ENCODE results near the gene KRTAP4-12.
"Not testable (repeated sequence)": the region's sequence is repeated elsewhere in the genome, so short reads cannot be mapped to it uniquely, and the experiment has no call there.

KRTAP4-12 gene

DNA sequence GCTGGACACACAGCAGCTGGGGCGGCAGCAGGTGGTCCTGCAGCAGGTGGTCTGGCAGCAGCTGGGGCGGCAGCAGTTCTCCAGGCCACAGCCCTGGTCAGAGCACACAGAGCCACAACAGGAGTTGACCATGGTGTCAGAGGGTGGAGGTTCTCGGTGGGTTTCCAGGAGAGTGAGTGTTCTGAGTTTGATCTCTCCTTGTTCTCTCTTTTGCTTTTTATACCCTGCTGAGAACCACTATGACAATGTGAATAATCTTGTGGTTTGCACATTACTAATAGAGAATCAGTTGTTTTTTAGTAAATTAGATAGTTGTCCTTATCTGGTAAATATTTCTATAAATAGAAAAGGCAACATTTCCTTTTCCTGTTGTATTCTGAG, at the start of gene KRTAP4-12:
TSS of gene KRTAP4-12 (minus strand) at position 192 of the 381 bp plus-strand sequence. CDS start at position 132, 60 bp downstream.
- not testable (repeated sequence) for H3K4me1 ChIP-seq (ENCODE audit: control insufficient read depth, insufficient read depth, low read length, unreplicated experiment); H2AFZ ChIP-seq (ENCODE audit: low read length, unreplicated experiment); H3K27me3 ChIP-seq (ENCODE audit: insufficient read depth, low read length); H3K79me2 ChIP-seq (ENCODE audit: control insufficient read depth, insufficient read depth, low read length, unreplicated experiment); H3K4me3 ChIP-seq (ENCODE audit: low read depth, low read length); H3K36me3 ChIP-seq (ENCODE audit: insufficient read depth, low read length); H3K27ac ChIP-seq (ENCODE audit: low read depth, low read length)

DNA sequence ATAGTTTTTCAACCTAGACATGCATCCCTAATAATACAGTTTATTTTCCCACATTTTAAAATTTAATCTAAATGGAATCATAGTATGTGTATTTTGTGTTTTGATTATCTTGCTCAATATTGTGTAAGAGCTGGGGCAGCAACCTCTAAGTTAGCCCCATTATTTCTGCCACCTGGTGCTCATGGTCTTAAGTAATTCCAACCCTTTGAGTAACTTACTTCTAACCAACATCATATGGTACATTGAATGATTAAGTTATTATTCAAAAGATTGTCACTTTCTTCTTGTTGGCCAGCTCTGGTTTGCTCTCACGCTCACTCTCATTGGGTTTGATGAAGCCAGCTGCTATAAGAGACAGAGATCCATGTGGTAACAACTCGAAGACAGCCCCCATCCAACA, 47.9 kb upstream of the KRTAP4-12 start:
- Histone ChIP-seq H3K79me2 (ENCODE audit: control insufficient read depth, insufficient read depth, low read length, unreplicated experiment) (no peaks in the 10 kb centered on the region), H3K27me3 (ENCODE audit: insufficient read depth, low read length) (no peaks in the 10 kb centered on the region), H3K36me3 (ENCODE audit: insufficient read depth, low read length) (no peaks in the 10 kb centered on the region), H3K4me1 (ENCODE audit: control insufficient read depth, insufficient read depth, low read length, unreplicated experiment) (no peaks in the 10 kb centered on the region), H3K27ac (ENCODE audit: low read depth, low read length) (no peak overlapping the region), H2AFZ (ENCODE audit: low read length, unreplicated experiment) (no peak overlapping the region), H3K4me3 (ENCODE audit: low read depth, low read length) (no peak overlapping the region)

- no peaks in the 10 kb centered on the region for H3K4me1 ChIP-seq (ENCODE audit: control insufficient read depth, insufficient read depth, low read length, unreplicated experiment)
- no peaks in the 10 kb centered on the region for H3K79me2 ChIP-seq (ENCODE audit: control insufficient read depth, insufficient read depth, low read length, unreplicated experiment)
- H3K27me3 ChIP-seq (ENCODE audit: insufficient read depth, low read length): no peaks in the 10 kb centered on the region
- H3K27ac ChIP-seq (ENCODE audit: low read depth, low read length): no peak within 1 kb of the TSS
- H3K4me3 ChIP-seq (ENCODE audit: low read depth, low read length): no peak within 1 kb of the TSS
- no peak within 1 kb of the TSS for H2AFZ ChIP-seq (ENCODE audit: low read length, unreplicated experiment)
- no peaks in the 10 kb centered on the region for H3K36me3 ChIP-seq (ENCODE audit: insufficient read depth, low read length)
These were observed 44.1 kb upstream of the KRTAP4-12 start, which contains the start of gene KRTAP4-3 for GRCh38 chr17:41168121-41168520. KRTAP4-3 (minus strand) TSS chr17:41168221; CDS start chr17:41168172, 49 bp downstream.

GRCh38 chr17:41167561-41167960, 43.6 kb upstream of the KRTAP4-12 start:
- Histone ChIP-seq H3K27me3 (ENCODE audit: insufficient read depth, low read length) (no peaks in the 10 kb centered on the region), H3K27ac (ENCODE audit: low read depth, low read length) (no peak overlapping the region), H3K36me3 (ENCODE audit: insufficient read depth, low read length) (no peaks in the 10 kb centered on the region)

GRCh38 chr17:41163828-41164227, 39.8 kb upstream of the KRTAP4-12 start:
- H3K27ac ChIP-seq (ENCODE audit: low read depth, low read length): no peak overlapping the region
- no peak overlapping the region for H2AFZ ChIP-seq (ENCODE audit: low read length, unreplicated experiment)
- H3K4me3 ChIP-seq (ENCODE audit: low read depth, low read length): no peak overlapping the region
- no peaks in the 10 kb centered on the region for H3K79me2 ChIP-seq (ENCODE audit: control insufficient read depth, insufficient read depth, low read length, unreplicated experiment)
- no peaks in the 10 kb centered on the region for H3K36me3 ChIP-seq (ENCODE audit: insufficient read depth, low read length)
- H3K4me1 ChIP-seq (ENCODE audit: control insufficient read depth, insufficient read depth, low read length, unreplicated experiment): no peaks in the 10 kb centered on the region
- no peaks in the 10 kb centered on the region for H3K27me3 ChIP-seq (ENCODE audit: insufficient read depth, low read length)

More at GRCh38 chr17:41167561-41167960, 43.6 kb upstream of the KRTAP4-12 start:
- H3K4me1 ChIP-seq (ENCODE audit: control insufficient read depth, insufficient read depth, low read length, unreplicated experiment): no peaks in the 10 kb centered on the region
- no peak overlapping the region for H3K4me3 ChIP-seq (ENCODE audit: low read depth, low read length)
- H3K79me2 ChIP-seq (ENCODE audit: control insufficient read depth, insufficient read depth, low read length, unreplicated experiment): no peaks in the 10 kb centered on the region
- no peak overlapping the region for H2AFZ ChIP-seq (ENCODE audit: low read length, unreplicated experiment)

GRCh38 chr17:41160648-41161047, 36.7 kb upstream of the KRTAP4-12 start, which contains the start of gene KRTAP4-4:
KRTAP4-4 (minus strand) TSS chr17:41160748; CDS start chr17:41160691, 57 bp downstream.
- H3K36me3 ChIP-seq (ENCODE audit: insufficient read depth, low read length): no peaks in the 10 kb centered on the region
- no peak within 1 kb of the TSS for H2AFZ ChIP-seq (ENCODE audit: low read length, unreplicated experiment)
- no peaks in the 10 kb centered on the region for H3K27me3 ChIP-seq (ENCODE audit: insufficient read depth, low read length)
- H3K79me2 ChIP-seq (ENCODE audit: control insufficient read depth, insufficient read depth, low read length, unreplicated experiment): no peaks in the 10 kb centered on the region
- no peak within 1 kb of the TSS for H3K27ac ChIP-seq (ENCODE audit: low read depth, low read length)
- no peak within 1 kb of the TSS for H3K4me3 ChIP-seq (ENCODE audit: low read depth, low read length)
- H3K4me1 ChIP-seq (ENCODE audit: control insufficient read depth, insufficient read depth, low read length, unreplicated experiment): no peaks in the 10 kb centered on the region

DNA sequence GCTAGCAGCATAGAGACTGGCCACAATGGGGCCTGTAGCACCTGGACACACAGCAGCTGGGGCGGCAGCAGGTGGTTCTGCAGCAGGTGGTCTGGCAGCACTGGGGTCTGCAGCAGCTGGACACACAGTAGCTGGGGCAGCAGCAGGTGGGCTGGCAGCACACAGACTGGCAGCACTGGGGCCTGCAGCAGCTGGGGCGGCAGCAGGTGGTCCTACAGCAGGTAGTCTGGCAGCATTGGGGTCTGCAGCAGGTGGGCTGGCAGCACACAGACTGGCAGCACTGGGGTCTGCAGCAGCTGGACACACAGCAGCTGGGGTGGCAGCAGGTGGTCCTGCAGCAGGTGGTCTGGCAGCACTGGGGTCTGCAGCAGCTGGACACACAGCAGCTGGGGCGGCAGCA, 36.2 kb upstream of the KRTAP4-12 start:
- H3K4me3 ChIP-seq (ENCODE audit: low read depth, low read length); H3K27ac ChIP-seq (ENCODE audit: low read depth, low read length); H3K4me1 ChIP-seq (ENCODE audit: control insufficient read depth, insufficient read depth, low read length, unreplicated experiment); H3K27me3 ChIP-seq (ENCODE audit: insufficient read depth, low read length); H3K79me2 ChIP-seq (ENCODE audit: control insufficient read depth, insufficient read depth, low read length, unreplicated experiment); H3K36me3 ChIP-seq (ENCODE audit: insufficient read depth, low read length); H2AFZ ChIP-seq (ENCODE audit: low read length, unreplicated experiment): not testable (repeated sequence)

GRCh38 chr17:41153856-41154255, 29.9 kb upstream of the KRTAP4-12 start:
- no peaks in the 10 kb centered on the region for H3K27me3 ChIP-seq (ENCODE audit: insufficient read depth, low read length)
- no peaks in the 10 kb centered on the region for H3K79me2 ChIP-seq (ENCODE audit: control insufficient read depth, insufficient read depth, low read length, unreplicated experiment)
- no peak overlapping the region for H3K4me3 ChIP-seq (ENCODE audit: low read depth, low read length)
- no peaks in the 10 kb centered on the region for H3K4me1 ChIP-seq (ENCODE audit: control insufficient read depth, insufficient read depth, low read length, unreplicated experiment)
- no peaks in the 10 kb centered on the region for H3K36me3 ChIP-seq (ENCODE audit: insufficient read depth, low read length)
- no peak overlapping the region for H3K27ac ChIP-seq (ENCODE audit: low read depth, low read length)
- no peak overlapping the region for H2AFZ ChIP-seq (ENCODE audit: low read length, unreplicated experiment)

GRCh38 chr17:41151525-41151924, 27.5 kb upstream of the KRTAP4-12 start:
- Histone ChIP-seq H3K4me1 (ENCODE audit: control insufficient read depth, insufficient read depth, low read length, unreplicated experiment) (no peaks in the 10 kb centered on the region), H3K36me3 (ENCODE audit: insufficient read depth, low read length) (no peaks in the 10 kb centered on the region), H3K27ac (ENCODE audit: low read depth, low read length) (no peak overlapping the region), H3K79me2 (ENCODE audit: control insufficient read depth, insufficient read depth, low read length, unreplicated experiment) (no peaks in the 10 kb centered on the region), H3K27me3 (ENCODE audit: insufficient read depth, low read length) (no peaks in the 10 kb centered on the region), H3K4me3 (ENCODE audit: low read depth, low read length) (peak overlapping the region; percentile 29; the same call in 1 of the 2 replicates), H2AFZ (ENCODE audit: low read length, unreplicated experiment) (peak overlapping the region; percentile 52)

DNA sequence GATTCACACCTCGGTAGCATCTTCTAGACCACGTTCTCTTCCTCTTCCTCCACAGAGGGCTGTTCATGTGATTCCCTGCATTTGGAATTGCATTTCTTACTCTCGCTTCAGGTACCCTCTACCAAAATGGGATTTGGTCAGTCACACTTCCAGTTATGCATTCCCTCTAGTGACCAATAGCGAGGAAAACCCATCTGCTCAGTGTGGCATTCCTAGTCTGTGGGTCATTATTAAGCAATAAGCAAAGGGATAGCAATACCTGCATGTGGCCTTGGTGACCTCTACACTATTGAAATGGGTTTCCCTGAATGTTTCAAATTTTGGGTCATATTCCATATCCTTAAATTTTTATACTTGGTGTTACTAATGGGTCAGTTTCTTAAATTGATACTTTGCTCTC, 26.0 kb upstream of the KRTAP4-12 start:
- Histone ChIP-seq H3K4me1 (ENCODE audit: control insufficient read depth, insufficient read depth, low read length, unreplicated experiment) (no peaks in the 10 kb centered on the region), H3K79me2 (ENCODE audit: control insufficient read depth, insufficient read depth, low read length, unreplicated experiment) (no peaks in the 10 kb centered on the region), H3K27ac (ENCODE audit: low read depth, low read length) (no peak overlapping the region), H3K36me3 (ENCODE audit: insufficient read depth, low read length) (no peaks in the 10 kb centered on the region), H3K27me3 (ENCODE audit: insufficient read depth, low read length) (no peaks in the 10 kb centered on the region), H3K4me3 (ENCODE audit: low read depth, low read length) (no peak overlapping the region), H2AFZ (ENCODE audit: low read length, unreplicated experiment) (no peak overlapping the region)

DNA sequence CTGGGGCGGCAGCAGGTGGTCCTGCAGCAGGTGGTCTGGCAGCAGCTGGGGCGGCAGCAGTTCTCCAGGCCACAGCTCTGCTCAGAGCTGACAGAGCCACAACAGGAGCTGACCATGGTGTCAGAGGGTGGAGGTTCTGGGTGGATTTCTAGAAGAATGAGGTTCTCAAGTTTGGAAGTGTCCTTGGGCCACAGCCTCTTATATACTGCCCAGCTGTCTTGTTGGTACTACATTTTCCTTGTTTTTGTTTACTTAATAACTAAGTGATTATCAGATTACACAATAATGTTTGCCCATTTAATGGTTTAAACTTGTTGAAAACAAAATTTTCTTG, 25.6 kb upstream of the KRTAP4-12 start, which contains the start of gene KRTAP4-5:
TSS of gene KRTAP4-5 (minus strand) at position 174 of the 334 bp plus-strand sequence. CDS start at position 116, 58 bp downstream.
- Histone ChIP-seq H2AFZ (ENCODE audit: low read length, unreplicated experiment) (no peak within 1 kb of the TSS), H3K4me3 (ENCODE audit: low read depth, low read length) (no peak within 1 kb of the TSS), H3K27me3 (ENCODE audit: insufficient read depth, low read length) (no peaks in the 10 kb centered on the region), H3K36me3 (ENCODE audit: insufficient read depth, low read length) (no peaks in the 10 kb centered on the region), H3K4me1 (ENCODE audit: control insufficient read depth, insufficient read depth, low read length, unreplicated experiment) (no peaks in the 10 kb centered on the region), H3K79me2 (ENCODE audit: control insufficient read depth, insufficient read depth, low read length, unreplicated experiment) (no peaks in the 10 kb centered on the region), H3K27ac (ENCODE audit: low read depth, low read length) (no peak within 1 kb of the TSS)
